Measurements from ENCODE around the gene ANKMY2.

ANKMY2 gene

GRCh38 chr7:16645593-16646471, at the start of gene ANKMY2, which contains the start of gene BZW2:
ANKMY2 (minus strand) TSS chr7:16645754; CDS start chr7:16645573, 181 bp downstream.
BZW2 (plus strand) TSS chr7:16646181; CDS start chr7:16665444, 19,263 bp downstream.
- TF ChIP-seq MYC (IDR thresholded peaks at IDR 0.05; ENCODE audit: low read depth, low read length) (peak; percentile 96), MAX (IDR thresholded peaks at IDR 0.05; ENCODE audit: low read depth, low read length) (peak; percentile 85), POLR2A (IDR thresholded peaks at IDR 0.05; ENCODE audit: extremely low read depth, insufficient read length) (peak; percentile 98), CTCF (IDR thresholded peaks at IDR 0.05; ENCODE audit: low read depth, low read length) (no peak)
- peak; percentile 99 for DNase-seq (ENCODE audit: low read depth)
- peak within 1 kb of the TSS; percentile 90 for H3K4me3 ChIP-seq (ENCODE audit: low read depth, low read length)

GRCh38 chr7:16694806-16695205, 49.3 kb upstream of the ANKMY2 start:
- H3K4me3 ChIP-seq (ENCODE audit: low read depth, low read length): no peak overlapping the region
- DNase-seq (ENCODE audit: low read depth): no peak
- TF ChIP-seq MAX (IDR thresholded peaks at IDR 0.05; ENCODE audit: low read depth, low read length) (no peak), MYC (IDR thresholded peaks at IDR 0.05; ENCODE audit: low read depth, low read length) (no peak), CTCF (IDR thresholded peaks at IDR 0.05; ENCODE audit: low read depth, low read length) (no peak), POLR2A (IDR thresholded peaks at IDR 0.05; ENCODE audit: extremely low read depth, insufficient read length) (no peak)

GRCh38 chr7:16693601-16694318, 48.2 kb upstream of the ANKMY2 start:
- no peak overlapping the region for H3K4me3 ChIP-seq (ENCODE audit: low read depth, low read length)
- TF ChIP-seq CTCF (IDR thresholded peaks at IDR 0.05; ENCODE audit: low read depth, low read length) (no peak), MYC (IDR thresholded peaks at IDR 0.05; ENCODE audit: low read depth, low read length) (no peak), MAX (IDR thresholded peaks at IDR 0.05; ENCODE audit: low read depth, low read length) (no peak), POLR2A (IDR thresholded peaks at IDR 0.05; ENCODE audit: extremely low read depth, insufficient read length) (no peak)
- DNase-seq (ENCODE audit: low read depth): no peak

GRCh38 chr7:16691241-16691640, 45.7 kb upstream of the ANKMY2 start:
- no peak for DNase-seq (ENCODE audit: low read depth)
- TF ChIP-seq MAX (IDR thresholded peaks at IDR 0.05; ENCODE audit: low read depth, low read length) (no peak), MYC (IDR thresholded peaks at IDR 0.05; ENCODE audit: low read depth, low read length) (no peak), POLR2A (IDR thresholded peaks at IDR 0.05; ENCODE audit: extremely low read depth, insufficient read length) (no peak), CTCF (IDR thresholded peaks at IDR 0.05; ENCODE audit: low read depth, low read length) (no peak)
- no peak overlapping the region for H3K4me3 ChIP-seq (ENCODE audit: low read depth, low read length)

GRCh38 chr7:16688249-16688648, 42.7 kb upstream of the ANKMY2 start:
- peak; percentile 39 for DNase-seq (ENCODE audit: low read depth)
- no peak for TF ChIP-seq POLR2A (IDR thresholded peaks at IDR 0.05; ENCODE audit: extremely low read depth, insufficient read length)
- no peak for TF ChIP-seq MYC (IDR thresholded peaks at IDR 0.05; ENCODE audit: low read depth, low read length)
- TF ChIP-seq MAX (IDR thresholded peaks at IDR 0.05; ENCODE audit: low read depth, low read length): no peak
- TF ChIP-seq CTCF (IDR thresholded peaks at IDR 0.05; ENCODE audit: low read depth, low read length): peak; percentile 3
- H3K4me3 ChIP-seq (ENCODE audit: low read depth, low read length): no peak overlapping the region

Data from NB4 (cell line).